Measurements from ENCODE around the gene IER5L.
A peak's percentile ranks its signal among the peaks of the same experiment; 100 is the strongest.

The IER5L gene

GRCh38 chr9:129177791-129178567, at the start of gene IER5L:
Gene IER5L (minus strand): TSS chr9:129178261. CDS start chr9:129178052, 209 bp downstream.
- Mint-ChIP-seq H3K27ac (peak within 1 kb of the TSS; percentile 99), H3K27me3 (ENCODE audit: low read depth) (peaks cover 24% of the 10 kb centered on the region), H3K36me3 (ENCODE audit: low read depth) (no peaks in the 10 kb centered on the region), H3K9me3 (no peaks in the 10 kb centered on the region), H3K4me3 (peak within 1 kb of the TSS; percentile 95 to 97 (median 97)), H3K4me1 (peaks cover 32% of the 10 kb centered on the region)
- no peak for TF ChIP-seq CTCF (IDR thresholded peaks at IDR 0.05; ENCODE audit: unreplicated experiment in 3 of 3)

- H3K4me1 Mint-ChIP-seq, result peaks cover 19% of the 10 kb centered on the region
- H3K4me3 Mint-ChIP-seq, result no peak overlapping the region
- no peak for TF ChIP-seq CTCF (IDR thresholded peaks at IDR 0.05; ENCODE audit: unreplicated experiment in 3 of 3)
- no peaks in the 10 kb centered on the region for H3K36me3 Mint-ChIP-seq (ENCODE audit: low read depth)
- H3K9me3 Mint-ChIP-seq, result no peaks in the 10 kb centered on the region
- H3K27me3 Mint-ChIP-seq (ENCODE audit: low read depth), result peaks cover 4% of the 10 kb centered on the region
- H3K27ac Mint-ChIP-seq, result peak overlapping the region in 1 of 3 experiments; percentile 10
These were observed 49.8 kb upstream of the IER5L start for GRCh38 chr9:129227843-129228189.

- TF ChIP-seq CTCF (IDR thresholded peaks at IDR 0.05; ENCODE audit: unreplicated experiment in 3 of 3), result no peak
- peaks cover 4% of the 10 kb centered on the region for H3K27me3 Mint-ChIP-seq (ENCODE audit: low read depth)
- H3K27ac Mint-ChIP-seq, result peak overlapping the region; percentile 86 to 96 (median 90)
- H3K4me1 Mint-ChIP-seq, result peaks cover 24% of the 10 kb centered on the region
- no peaks in the 10 kb centered on the region for H3K9me3 Mint-ChIP-seq
- no peaks in the 10 kb centered on the region for H3K36me3 Mint-ChIP-seq (ENCODE audit: low read depth)
- H3K4me3 Mint-ChIP-seq, result peak overlapping the region in 1 of 3 experiments; percentile 57
These were observed 47.8 kb upstream of the IER5L start for GRCh38 chr9:129225815-129226214.

- Mint-ChIP-seq H3K9me3 (no peaks in the 10 kb centered on the region), H3K4me1 (peaks cover 25% of the 10 kb centered on the region), H3K36me3 (ENCODE audit: low read depth) (no peaks in the 10 kb centered on the region), H3K4me3 (peak overlapping the region in 1 of 3 experiments; percentile 57), H3K27me3 (ENCODE audit: low read depth) (peaks cover 4% of the 10 kb centered on the region), H3K27ac (peak overlapping the region; percentile 86 to 96 (median 90))
- no peak for TF ChIP-seq CTCF (IDR thresholded peaks at IDR 0.05; ENCODE audit: unreplicated experiment in 3 of 3)
These were observed 47.4 kb upstream of the IER5L start for GRCh38 chr9:129225490-129225778.

GRCh38 chr9:129224618-129225489, 46.8 kb upstream of the IER5L start:
- H3K36me3 Mint-ChIP-seq (ENCODE audit: low read depth), result no peaks in the 10 kb centered on the region
- peak overlapping the region; percentile 86 to 96 (median 90) for H3K27ac Mint-ChIP-seq
- H3K9me3 Mint-ChIP-seq, result no peaks in the 10 kb centered on the region
- peak overlapping the region in 1 of 3 experiments; percentile 57 for H3K4me3 Mint-ChIP-seq
- H3K27me3 Mint-ChIP-seq (ENCODE audit: low read depth), result peaks cover 4% of the 10 kb centered on the region
- H3K4me1 Mint-ChIP-seq, result peaks cover 25% of the 10 kb centered on the region
- TF ChIP-seq CTCF (IDR thresholded peaks at IDR 0.05; ENCODE audit: unreplicated experiment in 3 of 3), result no peak
